A549 (cell line): ENCODE results near the gene DARS2. TPM values are rescaled to one million over a fixed set of nuclear protein-coding genes. Genes with fewer than 3 reads are reported as not detected.

Experiments used
- ATAC-seq, 2 experiments: fragments of 200-7000 bp in 1 of 2; fragments of >200 bp in 1 of 2; cut with Nextera tagmentation in 1 of 2; cut with Tn5 transposase in 1 of 2; 3 replicates each; pipeline versions ENCODE4 v1.8.0 to v1.9.1; 2018 to 2020; ENCODE audit warnings: mild to moderate bottlenecking in 1 of 2, moderate library complexity in 1 of 2
- CTCF ChIA-PET: fragments of 300-600 bp; sonication (Branson Sonifier 250); formaldehyde crosslinking; extraction: SDS; loops from one replicate; lab custom pipeline; 2021; ENCODE audit warnings: antibody characterized with exemption, inconsistent platforms; lab: Yijun Ruan, JAX
- POLR2A ChIA-PET: fragments of 350-600 bp; formaldehyde crosslinking; extraction: SDS; loops from one replicate; lab custom pipeline; 2021; ENCODE audit warnings: antibody characterized with exemption, inconsistent platforms; lab: Yijun Ruan, JAX
- DNase-seq, 2 experiments: peaks; one replicate each; pipeline versions ENCODE4 v3.0.0 to v3.0.0-alpha.2; 2011 to 2016; ENCODE audit warnings: low read depth in 1 of 2, low spot score in 1 of 2
- FAIRE-seq: peaks from 2 replicates; lab custom pipeline; 2011; peaks lifted over from hg19 to GRCh38; lab: Jason Lieb, UNC
- H3K27ac ChIP-seq, 2 experiments: fragments of >200 bp; sonication (Bioruptor Twin); formaldehyde crosslinking; 3 replicates each; pipeline ENCODE4 v1.5.1; 2016 to 2017
- H3K4me1 ChIP-seq: fragments of >200 bp; sonication (Bioruptor Twin); formaldehyde crosslinking; 3 replicates; pipeline ENCODE4 v1.6.1; 2016
- H3K4me2 ChIP-seq: fragments of >200 bp; sonication (Bioruptor Twin); formaldehyde crosslinking; 3 replicates; pipeline ENCODE4 v1.6.1; 2016
- H3K4me3 ChIP-seq: fragments of >200 bp; sonication (Bioruptor Twin); formaldehyde crosslinking; 3 replicates; pipeline ENCODE4 v1.5.1; 2016
- H3K9me3 ChIP-seq: fragments of >200 bp; sonication (Bioruptor Twin); formaldehyde crosslinking; 3 replicates; pipeline ENCODE4 v1.6.1; 2016
- BHLHE40 ChIP-seq: IDR thresholded peaks from 2 replicates; pipeline ENCODE4 v1.6.1; 2012; ENCODE audit warnings: low read depth, low read length, inconsistent platforms
- CBX8 ChIP-seq: fragments of 200-600 bp; sonication (generic); IDR thresholded peaks from 2 replicates; pipeline ENCODE4 v1.6.1; 2016
- CEBPB ChIP-seq, 2 experiments: fragments of >200 bp in 1 of 2; sonication (Bioruptor Twin) in 1 of 2; formaldehyde crosslinking in 1 of 2; IDR thresholded peaks; 2 replicates each; pipeline ENCODE4 v1.6.1; 2012 to 2016
- CHD2 ChIP-seq: fragments of 150-350 bp; IDR thresholded peaks from 2 replicates; pipeline ENCODE4 v1.6.1; 2014; ENCODE audit warnings: low read length; ENCODE audit not compliant: partially characterized antibody
- EHMT2 ChIP-seq: fragments of 200-600 bp; sonication (generic); IDR thresholded peaks from 2 replicates; pipeline ENCODE4 v1.6.1; 2016; ENCODE audit warnings: antibody characterized with exemption, low read depth, mild to moderate bottlenecking, moderate library complexity
- HOXA7 ChIP-seq: fragments of 250-450 bp; sonication (Bioruptor Pico); IDR thresholded peaks from 2 replicates; pipeline ENCODE4 v1.5.0; 2020; ENCODE audit warnings: mild to moderate bottlenecking, moderate library complexity
- HOXB5 ChIP-seq: fragments of 250-450 bp; sonication (Bioruptor Pico); IDR thresholded peaks from 2 replicates; pipeline ENCODE4 v1.5.0; 2020; ENCODE audit warnings: mild to moderate bottlenecking, moderate library complexity
- KDM1A ChIP-seq: fragments of 200-600 bp; sonication (generic); IDR thresholded peaks from 2 replicates; pipeline ENCODE4 v1.6.1; 2016; ENCODE audit warnings: low read depth, mild to moderate bottlenecking
- MAX ChIP-seq: IDR thresholded peaks from 2 replicates; pipeline ENCODE4 v1.6.1; 2012
- NFE2L2 ChIP-seq: fragments of 150-350 bp; conservative IDR thresholded peaks from 2 replicates; pipeline ENCODE4 v1.6.1; 2014; ENCODE audit warnings: low read length
- PHF8 ChIP-seq: fragments of 200-600 bp; sonication (generic); IDR thresholded peaks from 2 replicates; pipeline ENCODE4 v1.6.1; 2016; ENCODE audit warnings: low read depth, mild to moderate bottlenecking, antibody characterized with exemption, moderate library complexity, borderline replicate concordance
- POLR2A ChIP-seq: IDR thresholded peaks from 2 replicates; pipeline ENCODE4 v1.6.1; 2012; ENCODE audit warnings: mild to moderate bottlenecking, low read length
- POLR2AphosphoS2 ChIP-seq: conservative IDR thresholded peaks from 2 replicates; pipeline ENCODE4 v1.6.1; 2012; ENCODE audit warnings: low read length, improper control_type of control experiment, inconsistent platforms
- RAD21 ChIP-seq, 2 experiments: fragments of >200 bp in 1 of 2; sonication (Bioruptor Twin) in 1 of 2; formaldehyde crosslinking in 1 of 2; IDR thresholded peaks in 1 of 2; conservative IDR thresholded peaks in 1 of 2; 2 replicates in 1 of 2; 3 replicates in 1 of 2; pipeline ENCODE4 v1.6.1; 2012 to 2018; ENCODE audit warnings: inconsistent platforms in 1 of 2
- RFX5 ChIP-seq: fragments of 450-650 bp; IDR thresholded peaks from 2 replicates; pipeline ENCODE4 v1.7.1; 2014; ENCODE audit warnings: antibody characterized with exemption, mild to moderate bottlenecking, moderate library complexity
- ZNF302 ChIP-seq: fragments of 250-450 bp; sonication (Bioruptor Pico); IDR thresholded peaks from 2 replicates; pipeline ENCODE4 v1.9.0; 2021; ENCODE audit warnings: inconsistent platforms, mild to moderate bottlenecking, moderate library complexity
- ZSCAN20 ChIP-seq: fragments of 250-450 bp; sonication (Bioruptor Pico); IDR thresholded peaks from 2 replicates; pipeline ENCODE4 v1.8.0; 2022; ENCODE audit warnings: mild to moderate bottlenecking, moderate library complexity
- WGBS: methylation state at CpG from one replicate; pipeline ENCODE4 v1.1.6; 2017; ENCODE audit errors: missing lambda C conversion rate; 5-methylcytosine and 5-hydroxymethylcytosine counted together
- polyA plus RNA-seq, 4 experiments: library from polyadenylated mRNA; depleted of rRNA in 3 of 4; stranded (reverse); fragments of >200 nt; fragmentation: RNase III in 1 of 4; extraction: RNeasy Plus Mini Kit Qiagen cat#74134 plus additional on column Dnase treatment in 1 of 4; gene quantifications; 2 replicates in 3 of 4; 3 replicates in 1 of 4; pipeline ENCODE4 v1.2.3, GENCODE V29; 2011 to 2017
- TF ChIP-seq, protein P1 (sequence below): fragments of 450-650 bp; IDR thresholded peaks from 2 replicates; pipeline ENCODE4 v1.6.1; 2014; ENCODE audit warnings: antibody characterized with exemption
- TF ChIP-seq, protein P2 (sequence below): IDR thresholded peaks from 2 replicates; pipeline ENCODE4 v1.6.1; 2012; ENCODE audit warnings: low read depth, borderline replicate concordance
- TF ChIP-seq, protein P3 (sequence below): fragments of >200 bp; sonication (Bioruptor Twin); formaldehyde crosslinking; IDR thresholded peaks from 2 replicates; pipeline ENCODE4 v1.6.1; 2016

DARS2 gene
- polyA plus RNA-seq, 2 of the 4 experiments (the other 2 are of a cell fraction): 43.1 to 70.4 TPM

GRCh38 chr1:173884701-173885100 is 60.2 kb downstream of the DARS2 start:
- POLR2A ChIA-PET: no interaction called here
- CTCF ChIA-PET: interaction anchor here (0.7 kb wide), 1 partner anchor 1525 kb away, joined by 3 read pairs; no protein-coding TSS in a partner anchor
- no peak overlapping the region for H3K4me2 ChIP-seq
- DNase-seq: no peak
- FAIRE-seq: no peak
- no peak for ATAC-seq
- H3K9me3 ChIP-seq: no peaks in the 10 kb centered on the region
- no peak overlapping the region for H3K27ac ChIP-seq
- no peak for TF ChIP-seq ZNF302 (CRISPR knock-in tag)
- no peak for TF ChIP-seq HOXA7 (CRISPR knock-in tag)
- TF ChIP-seq NFE2L2: no peak
- TF ChIP-seq CHD2: no peak
- TF ChIP-seq, protein P1, sequence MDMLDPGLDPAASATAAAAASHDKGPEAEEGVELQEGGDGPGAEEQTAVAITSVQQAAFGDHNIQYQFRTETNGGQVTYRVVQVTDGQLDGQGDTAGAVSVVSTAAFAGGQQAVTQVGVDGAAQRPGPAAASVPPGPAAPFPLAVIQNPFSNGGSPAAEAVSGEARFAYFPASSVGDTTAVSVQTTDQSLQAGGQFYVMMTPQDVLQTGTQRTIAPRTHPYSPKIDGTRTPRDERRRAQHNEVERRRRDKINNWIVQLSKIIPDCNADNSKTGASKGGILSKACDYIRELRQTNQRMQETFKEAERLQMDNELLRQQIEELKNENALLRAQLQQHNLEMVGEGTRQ: no peak
- no peak for TF ChIP-seq HOXB5 (CRISPR knock-in tag)
- TF ChIP-seq, protein P2, sequence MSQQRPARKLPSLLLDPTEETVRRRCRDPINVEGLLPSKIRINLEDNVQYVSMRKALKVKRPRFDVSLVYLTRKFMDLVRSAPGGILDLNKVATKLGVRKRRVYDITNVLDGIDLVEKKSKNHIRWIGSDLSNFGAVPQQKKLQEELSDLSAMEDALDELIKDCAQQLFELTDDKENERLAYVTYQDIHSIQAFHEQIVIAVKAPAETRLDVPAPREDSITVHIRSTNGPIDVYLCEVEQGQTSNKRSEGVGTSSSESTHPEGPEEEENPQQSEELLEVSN: no peak
- no peak for TF ChIP-seq ZSCAN20 (CRISPR knock-in tag)
- no peak for TF ChIP-seq RFX5
- TF ChIP-seq, all 56 proteins: peak for 0
- no peak overlapping the region for H3K4me3 ChIP-seq
- 74% methylated on average over 5 of the region's 5 CpGs for WGBS
- H3K4me1 ChIP-seq: no peaks in the 10 kb centered on the region

DNA sequence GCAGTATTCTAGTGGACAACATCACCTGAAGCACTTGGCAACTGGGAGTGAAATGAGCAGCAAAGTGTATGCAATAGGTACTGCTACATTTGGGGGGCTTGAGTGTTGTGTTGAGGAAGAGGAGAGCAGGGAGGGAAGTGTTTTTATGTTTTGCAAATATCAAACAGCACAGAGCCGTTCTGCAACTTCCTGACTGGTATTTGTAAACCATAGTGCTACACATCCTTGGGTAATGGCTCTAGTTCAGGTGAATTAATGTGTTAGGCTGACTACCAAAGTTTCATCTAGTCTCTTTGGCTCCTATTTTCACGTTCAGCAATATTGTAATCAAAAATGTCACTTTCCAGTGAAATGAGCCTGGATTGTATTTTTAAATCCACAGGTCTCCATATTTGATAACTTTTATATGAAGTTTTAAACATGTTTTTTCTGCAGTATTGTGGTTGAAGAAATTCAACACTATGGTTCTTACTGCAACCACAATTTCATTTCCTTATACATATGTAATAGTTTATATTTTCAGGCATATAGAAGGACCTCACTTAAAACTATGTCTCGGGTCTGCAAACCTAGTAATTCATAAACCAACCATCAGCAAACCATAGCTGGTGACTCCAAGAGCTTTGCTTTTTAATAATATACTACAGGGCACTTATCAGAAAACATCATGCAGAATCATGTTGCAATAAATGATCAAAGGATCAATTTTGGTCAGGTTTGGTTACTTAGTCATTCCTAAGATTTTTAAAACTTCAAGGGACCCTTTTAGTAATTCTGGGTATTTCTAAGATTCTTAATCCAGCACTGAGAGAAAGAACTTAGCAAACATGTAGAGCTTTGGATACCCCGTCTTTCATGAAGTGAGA is 62.5 kb downstream of the DARS2 start:
- no peak for DNase-seq
- Histone ChIP-seq H3K27ac (no peak overlapping the region), H3K9me3 (no peaks in the 10 kb centered on the region), H3K4me3 (no peak overlapping the region), H3K4me2 (no peak overlapping the region), H3K4me1 (no peaks in the 10 kb centered on the region)
- no peak for ATAC-seq
- CTCF ChIA-PET: interaction anchor here (1.0 kb wide), 1 partner anchor 16 kb away, joined by 3 read pairs; no protein-coding TSS in a partner anchor
- 88% methylated on average over 4 of the region's 4 CpGs for WGBS
- FAIRE-seq: no peak
- TF ChIP-seq EHMT2 (no peak), BHLHE40 (no peak), RAD21 (conservative IDR thresholded peaks at IDR 0.05 in 1 of 2, IDR thresholded peaks at IDR 0.05 in 1 of 2) (no peak), KDM1A (no peak), HOXA7 (CRISPR knock-in tag) (no peak), CEBPB (IDR thresholded peaks at IDR 0.05) (no peak), MAX (no peak), POLR2AphosphoS2 (no peak), HOXB5 (CRISPR knock-in tag) (no peak), CBX8 (no peak), ZSCAN20 (CRISPR knock-in tag) (no peak)
- TF ChIP-seq, protein P3, sequence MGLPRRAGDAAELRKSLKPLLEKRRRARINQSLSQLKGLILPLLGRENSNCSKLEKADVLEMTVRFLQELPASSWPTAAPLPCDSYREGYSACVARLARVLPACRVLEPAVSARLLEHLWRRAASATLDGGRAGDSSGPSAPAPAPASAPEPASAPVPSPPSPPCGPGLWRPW: no peak
- TF ChIP-seq, all 56 proteins: peak for 0
- POLR2A ChIA-PET: no interaction called here

DNA sequence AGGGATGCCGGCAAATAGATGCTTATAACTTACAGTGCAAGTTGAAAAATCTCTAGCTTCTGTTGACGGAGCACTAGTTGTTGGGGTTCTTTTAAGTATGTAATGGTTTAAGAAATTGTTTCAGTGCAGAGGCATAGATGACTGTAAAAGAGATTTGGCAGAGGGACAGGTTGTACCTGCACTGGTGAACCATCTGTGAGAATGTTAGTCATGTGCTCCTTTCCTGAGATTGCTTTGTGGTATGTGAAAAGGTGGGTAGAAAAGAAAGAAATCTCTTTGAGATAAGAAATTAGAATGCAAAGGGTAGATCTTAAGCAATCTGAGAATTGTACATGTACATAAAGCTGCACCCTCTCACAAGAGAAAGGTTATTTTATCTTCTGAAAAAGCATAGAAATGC is 63.2 kb downstream of the DARS2 start:
- TF ChIP-seq POLR2A: no peak
- no peak for TF ChIP-seq PHF8
- TF ChIP-seq, all 56 proteins: peak for 0
- 87% methylated on average over 2 of the region's 2 CpGs for WGBS
- Histone ChIP-seq H3K4me3 (no peak overlapping the region), H3K27ac (no peak overlapping the region), H3K4me2 (no peak overlapping the region), H3K4me1 (no peaks in the 10 kb centered on the region), H3K9me3 (no peaks in the 10 kb centered on the region)
- no peak for DNase-seq
- ChIA-PET CTCF (interaction anchor here (1.0 kb wide), 1 partner anchor 15 kb away, joined by 3 read pairs; no protein-coding TSS in a partner anchor), POLR2A (no interaction called here)
- FAIRE-seq: no peak
- no peak for ATAC-seq
